GM21360 (cell line): ENCODE data around the gene FAM151A.

ENCODE experiments used
- ATAC-seq: cut with Tn5 transposase; IDR thresholded peaks from one replicate; pipeline ENCODE4 v1.9.1; 2021; ENCODE audit warnings: mild to moderate bottlenecking, moderate library complexity; ENCODE audit not compliant: unreplicated experiment

FAM151A gene

DNA sequence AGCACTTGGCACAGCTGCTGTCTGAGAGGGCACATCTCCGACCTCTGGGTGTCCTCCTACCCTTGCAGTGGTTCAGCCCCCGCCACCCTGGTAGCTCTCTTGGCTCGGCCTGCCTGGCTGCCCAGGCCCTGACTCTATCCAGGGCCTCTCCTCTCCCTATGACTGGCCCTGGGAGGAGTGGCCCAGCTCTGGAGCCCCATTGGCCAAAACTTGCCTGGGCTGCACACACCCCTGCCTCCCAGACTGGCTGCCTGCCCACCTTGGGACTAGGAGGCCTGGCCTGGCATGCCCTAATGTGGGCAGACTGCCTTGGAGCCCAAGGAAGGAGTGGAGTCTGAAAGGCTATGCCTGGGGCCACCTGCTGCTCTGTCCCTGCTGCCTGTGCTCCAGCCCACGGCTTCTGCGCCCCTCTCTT lies 41.7 kb downstream of the FAM151A start:
- no peak for ATAC-seq

GRCh38 chr1:54580856-54581550 lies 42.3 kb downstream of the FAM151A start:
- ATAC-seq = no peak

GRCh38 chr1:54579337-54579781 lies 44.0 kb downstream of the FAM151A start:
- ATAC-seq = no peak

GRCh38 chr1:54577612-54578011 lies 45.7 kb downstream of the FAM151A start:
- no peak for ATAC-seq

GRCh38 chr1:54575605-54576290 lies 47.6 kb downstream of the FAM151A start:
- no peak for ATAC-seq

DNA sequence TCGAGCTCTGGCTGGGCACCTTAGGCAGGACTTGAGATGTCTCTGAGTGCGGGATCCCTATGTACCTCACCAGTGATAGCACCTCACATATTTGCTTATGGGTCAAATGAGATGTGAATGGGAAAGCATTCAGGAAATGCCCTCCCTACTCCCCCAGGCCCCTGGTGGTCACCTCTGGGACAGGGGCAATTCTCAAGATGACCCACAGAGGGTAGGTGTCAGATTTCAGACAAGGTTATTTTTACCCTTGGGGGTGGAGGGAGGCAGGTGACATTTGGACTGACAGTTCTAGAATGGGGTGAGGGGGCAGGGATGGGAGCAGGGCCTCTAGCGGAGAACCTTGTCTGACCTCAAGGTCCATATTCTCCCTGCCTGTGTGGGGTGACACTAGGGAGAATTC lies 48.2 kb downstream of the FAM151A start:
- no peak for ATAC-seq

- no peak for ATAC-seq
Measured at GRCh38 chr1:54574158-54574778, 49.1 kb downstream of the FAM151A start.

GRCh38 chr1:54572542-54572850 lies 50.8 kb downstream of the FAM151A start:
- no peak for ATAC-seq

DNA sequence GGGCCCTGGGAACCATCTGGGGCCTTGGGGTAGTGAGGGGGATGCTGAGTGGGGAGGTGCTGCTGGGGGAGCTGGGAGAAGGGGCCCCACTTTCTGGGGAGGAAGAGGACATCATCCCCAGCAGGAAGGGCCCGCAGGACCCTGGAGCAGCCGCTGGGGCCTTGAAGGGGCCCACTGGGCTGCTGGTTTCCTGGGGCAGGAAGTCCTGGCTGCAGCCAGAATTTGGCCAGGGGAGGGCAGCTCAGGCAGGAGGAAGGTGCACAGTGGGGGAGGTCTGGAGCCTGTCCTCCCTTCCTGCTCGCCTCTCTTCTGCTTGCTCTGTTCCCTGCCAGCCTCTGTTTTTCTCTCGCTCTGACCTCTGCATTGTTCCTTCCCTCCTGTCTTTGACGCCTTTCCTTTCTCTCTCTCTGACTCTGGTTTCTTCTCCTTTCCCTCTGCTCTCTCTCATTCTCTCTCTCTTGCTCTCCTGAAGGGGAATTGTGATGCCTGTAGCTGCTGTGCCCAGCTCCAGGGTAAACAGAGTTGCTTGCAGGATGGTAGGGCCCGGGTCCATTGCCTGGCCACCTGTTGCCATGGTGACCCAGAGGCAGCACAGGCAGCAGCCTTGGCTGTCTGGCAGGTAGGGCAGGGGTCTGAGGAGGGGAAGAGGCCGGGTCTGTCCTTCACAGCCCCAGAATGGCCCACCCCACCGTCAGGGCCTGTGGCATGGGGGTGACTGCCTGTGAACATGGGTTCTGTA lies 51.4 kb downstream of the FAM151A start:
- no peak for ATAC-seq

GRCh38 chr1:54571326-54571725 lies 52.0 kb downstream of the FAM151A start:
- ATAC-seq = no peak

- ATAC-seq = no peak
Measured at GRCh38 chr1:54570161-54570560, 53.2 kb downstream of the FAM151A start.

DNA sequence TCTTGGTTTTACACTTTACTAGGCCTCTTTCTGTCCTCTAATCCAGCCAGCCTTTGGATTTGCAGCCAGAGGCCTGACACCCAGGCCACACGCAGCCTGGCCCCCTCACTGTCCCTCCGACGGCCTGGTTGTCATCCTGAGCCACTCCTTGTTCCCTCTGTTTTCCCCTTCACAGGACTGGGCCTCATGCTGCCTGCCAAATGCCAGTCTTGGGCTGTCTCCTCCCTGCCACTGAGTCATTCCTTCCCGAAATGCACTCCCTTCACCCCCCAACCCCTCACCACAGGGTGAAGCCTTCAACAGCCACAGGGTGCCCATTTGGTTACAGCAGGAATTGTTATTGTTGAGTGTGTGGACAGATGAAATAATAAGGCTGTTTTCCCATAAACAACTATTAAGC lies 54.0 kb downstream of the FAM151A start:
- ATAC-seq = no peak

GRCh38 chr1:54567961-54568360 lies 55.4 kb downstream of the FAM151A start:
- ATAC-seq = no peak

- ATAC-seq = no peak
Measured at GRCh38 chr1:54566438-54567141, 56.7 kb downstream of the FAM151A start.

- no peak for ATAC-seq
Measured at GRCh38 chr1:54565113-54565501, 58.2 kb downstream of the FAM151A start.

DNA sequence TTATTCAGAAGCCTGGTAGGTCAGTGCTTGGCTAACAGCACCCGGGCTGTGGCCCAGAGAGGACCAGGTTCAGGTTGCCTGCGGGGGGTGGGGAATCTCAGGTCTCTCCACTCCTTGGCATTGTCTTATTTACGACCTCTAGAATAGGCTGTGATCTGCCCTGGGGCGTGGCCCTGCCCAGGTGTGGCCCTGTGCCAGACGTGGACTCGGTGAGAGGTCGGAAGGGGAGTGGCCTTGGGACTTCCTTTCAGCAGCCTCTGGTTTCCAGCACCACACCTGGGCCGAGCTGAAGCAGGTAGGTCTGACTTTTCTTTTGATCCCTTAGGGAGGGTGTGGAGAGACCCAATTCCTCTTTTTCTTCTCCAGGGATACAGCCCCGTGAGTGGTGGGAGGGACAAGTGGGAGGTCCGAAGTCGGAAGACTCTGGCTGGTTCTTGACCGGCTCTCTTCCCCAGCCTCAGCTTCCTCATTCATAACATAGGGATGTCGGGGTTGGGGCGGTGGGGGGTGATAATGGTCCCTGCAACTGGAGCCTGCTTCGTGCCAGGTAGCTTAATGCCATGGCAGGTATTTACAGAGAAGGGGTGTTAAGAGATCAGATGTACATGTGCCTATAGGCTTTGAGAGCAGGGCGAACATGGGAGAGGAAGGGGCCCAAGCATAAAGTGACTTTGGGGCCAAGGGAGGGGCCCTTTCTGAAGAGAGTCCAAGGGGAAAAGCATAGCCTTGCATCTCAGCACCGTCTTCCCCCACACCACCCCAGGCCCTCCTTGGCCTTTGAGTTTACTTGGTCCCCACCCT lies 58.8 kb downstream of the FAM151A start:
- ATAC-seq = no peak

DNA sequence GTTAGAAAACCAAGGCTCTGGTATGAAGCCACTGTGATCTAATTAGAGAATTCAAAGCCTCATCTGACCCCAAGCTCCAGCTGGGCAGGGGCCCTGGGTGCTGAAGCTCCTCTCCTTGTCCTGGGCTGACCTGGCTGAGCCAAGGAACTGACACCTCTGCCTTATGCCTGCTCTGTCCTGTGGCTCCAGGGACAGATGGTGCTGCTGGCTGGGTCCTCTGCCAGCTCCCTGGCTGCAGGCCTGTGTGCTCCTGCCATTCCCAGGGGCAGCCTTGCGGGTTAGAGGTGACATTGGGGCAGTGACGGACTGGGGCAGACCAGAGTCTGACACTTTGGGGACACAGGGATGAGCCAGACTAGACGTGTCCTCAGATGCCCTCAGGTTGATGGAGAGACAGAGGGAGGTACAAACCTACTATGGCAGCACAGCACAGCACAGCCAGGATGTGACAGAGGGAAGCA lies 63.5 kb downstream of the FAM151A start:
- no peak for ATAC-seq
